ENCODE data around the gene SLAMF8.

The SLAMF8 gene

DNA sequence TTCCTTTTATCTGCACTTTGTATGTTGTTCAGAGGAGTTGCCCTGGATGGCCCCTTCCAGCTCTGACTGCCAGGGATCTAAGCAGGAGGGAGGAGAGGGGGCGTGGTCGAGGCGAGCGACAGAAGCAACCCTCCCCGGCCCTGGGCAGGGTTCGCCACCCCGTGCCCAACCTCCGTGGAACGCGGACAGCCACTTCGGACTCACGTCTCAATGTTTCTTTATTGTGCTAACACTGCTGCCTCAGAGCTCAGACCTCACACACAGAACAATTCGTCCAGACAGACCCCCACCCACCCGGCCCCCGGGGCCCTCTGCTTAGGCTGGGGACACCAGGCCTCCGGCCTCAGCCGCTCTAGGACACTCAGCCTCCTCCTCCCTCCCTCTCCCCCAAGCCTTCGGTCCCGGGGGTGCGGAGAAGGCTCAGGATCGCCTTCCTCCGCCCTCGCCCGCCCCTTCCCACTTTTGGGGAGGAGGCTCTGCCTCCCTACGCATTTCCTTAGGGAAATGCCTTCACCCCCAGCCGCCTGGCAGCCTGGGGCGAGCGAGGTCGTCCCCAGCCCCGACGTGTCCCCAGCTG is 27.5 kb downstream of the SLAMF8 start:
- TF ChIP-seq, protein P1, sequence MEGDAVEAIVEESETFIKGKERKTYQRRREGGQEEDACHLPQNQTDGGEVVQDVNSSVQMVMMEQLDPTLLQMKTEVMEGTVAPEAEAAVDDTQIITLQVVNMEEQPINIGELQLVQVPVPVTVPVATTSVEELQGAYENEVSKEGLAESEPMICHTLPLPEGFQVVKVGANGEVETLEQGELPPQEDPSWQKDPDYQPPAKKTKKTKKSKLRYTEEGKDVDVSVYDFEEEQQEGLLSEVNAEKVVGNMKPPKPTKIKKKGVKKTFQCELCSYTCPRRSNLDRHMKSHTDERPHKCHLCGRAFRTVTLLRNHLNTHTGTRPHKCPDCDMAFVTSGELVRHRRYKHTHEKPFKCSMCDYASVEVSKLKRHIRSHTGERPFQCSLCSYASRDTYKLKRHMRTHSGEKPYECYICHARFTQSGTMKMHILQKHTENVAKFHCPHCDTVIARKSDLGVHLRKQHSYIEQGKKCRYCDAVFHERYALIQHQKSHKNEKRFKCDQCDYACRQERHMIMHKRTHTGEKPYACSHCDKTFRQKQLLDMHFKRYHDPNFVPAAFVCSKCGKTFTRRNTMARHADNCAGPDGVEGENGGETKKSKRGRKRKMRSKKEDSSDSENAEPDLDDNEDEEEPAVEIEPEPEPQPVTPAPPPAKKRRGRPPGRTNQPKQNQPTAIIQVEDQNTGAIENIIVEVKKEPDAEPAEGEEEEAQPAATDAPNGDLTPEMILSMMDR (IDR thresholded peaks at IDR 0.05; ENCODE audit: borderline replicate concordance, insufficient read depth, low read depth, low read length) = no peak
- peak overlapping the region; percentile 1 for H3K4me3 ChIP-seq (ENCODE audit: low read depth, low read length)

DNA sequence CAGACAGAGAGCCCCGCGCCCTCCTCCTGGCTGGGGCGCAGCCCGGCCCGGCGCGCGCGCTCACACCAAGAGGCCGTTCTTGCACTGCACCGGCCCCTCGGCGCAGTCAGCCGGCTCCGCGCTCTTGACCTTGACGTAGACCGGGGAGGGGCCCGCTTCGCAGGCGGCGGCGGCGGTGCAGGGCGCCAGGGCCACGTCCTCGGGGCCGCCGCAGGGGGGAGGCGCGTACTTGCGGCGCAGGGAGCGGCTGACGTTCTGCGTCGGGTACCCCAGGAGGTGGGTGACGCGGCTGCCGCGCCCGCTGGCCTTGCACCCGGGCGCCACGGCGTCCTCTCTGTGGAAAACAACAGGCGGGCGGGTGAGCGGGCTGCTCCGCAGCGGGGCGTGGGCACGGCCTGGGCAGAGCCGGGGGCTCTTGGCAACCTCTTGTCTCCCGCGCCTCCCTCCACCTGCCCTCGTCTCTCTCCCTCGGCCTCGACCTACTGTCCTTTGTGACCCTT is 28.1 kb downstream of the SLAMF8 start:
- peak overlapping the region; percentile 18 for H3K4me3 ChIP-seq (ENCODE audit: low read depth, low read length)
- TF ChIP-seq, protein P1 (IDR thresholded peaks at IDR 0.05; ENCODE audit: borderline replicate concordance, insufficient read depth, low read depth, low read length) = no peak

DNA sequence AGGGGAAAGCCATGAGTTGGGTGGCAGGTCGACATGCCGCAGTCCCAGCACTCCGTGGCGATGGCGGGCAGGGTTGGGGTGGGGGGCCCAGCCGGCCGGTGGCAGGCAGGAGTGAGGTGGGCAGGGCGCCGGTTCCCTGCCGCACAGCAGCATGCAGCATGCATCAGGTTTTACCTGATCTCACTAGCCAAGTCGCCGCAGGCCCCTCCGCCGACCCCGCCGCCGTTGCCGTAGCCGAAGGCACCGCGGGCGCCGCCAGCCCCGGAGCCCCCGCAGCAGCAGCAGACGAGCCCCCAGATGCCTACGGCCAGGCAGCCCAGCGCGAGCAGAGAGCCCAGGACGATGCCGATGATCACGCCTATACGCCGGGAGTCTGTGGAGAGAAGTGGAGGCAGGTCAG is 29.0 kb downstream of the SLAMF8 start:
- no peak overlapping the region for H3K4me3 ChIP-seq (ENCODE audit: low read depth, low read length)
- TF ChIP-seq, protein P1 (IDR thresholded peaks at IDR 0.05; ENCODE audit: borderline replicate concordance, insufficient read depth, low read depth, low read length) = no peak

DNA sequence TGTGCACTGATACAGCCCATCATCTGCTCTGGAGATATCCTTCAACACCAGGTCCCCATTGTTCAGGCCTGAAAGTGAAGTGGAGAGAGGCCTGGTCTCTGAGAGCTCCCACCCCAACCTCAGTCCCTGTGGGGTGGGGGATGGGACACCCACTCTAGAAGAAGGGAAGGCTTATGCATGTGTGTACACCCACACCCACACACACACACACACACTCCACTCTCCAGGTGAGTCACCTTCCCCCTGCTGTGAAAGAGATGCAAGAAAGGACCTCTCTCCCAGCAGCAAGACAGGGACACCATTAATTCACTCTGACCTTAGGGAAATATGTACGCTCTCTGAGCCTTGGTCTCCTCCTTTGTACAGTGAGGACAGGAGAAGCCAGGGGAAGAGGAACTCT is 29.9 kb downstream of the SLAMF8 start:
- no peak overlapping the region for H3K4me3 ChIP-seq (ENCODE audit: low read depth, low read length)
- TF ChIP-seq, protein P1 (IDR thresholded peaks at IDR 0.05; ENCODE audit: borderline replicate concordance, insufficient read depth, low read depth, low read length) = no peak

DNA sequence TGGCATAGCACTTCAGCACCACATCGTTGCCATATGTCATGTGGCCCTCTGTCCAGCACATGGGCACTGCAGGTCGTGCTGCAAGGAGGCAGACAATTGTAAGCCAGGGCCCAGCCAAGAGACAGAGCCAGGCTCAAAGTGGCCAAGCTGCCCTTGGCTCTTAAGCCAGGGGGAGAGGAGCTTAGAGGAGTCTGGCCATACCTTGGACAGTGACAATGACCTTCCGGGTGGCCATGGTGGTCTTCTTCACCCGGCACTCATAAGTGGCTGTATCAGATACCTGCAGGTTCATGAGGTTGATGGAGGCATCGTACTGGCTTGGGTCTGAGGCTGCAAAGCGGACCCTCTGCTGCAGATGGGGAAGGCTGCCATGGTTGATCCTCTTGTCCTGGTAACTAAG is 31.2 kb downstream of the SLAMF8 start:
- TF ChIP-seq, protein P1 (IDR thresholded peaks at IDR 0.05; ENCODE audit: borderline replicate concordance, insufficient read depth, low read depth, low read length) = no peak
- H3K4me3 ChIP-seq (ENCODE audit: low read depth, low read length) = no peak overlapping the region

DNA sequence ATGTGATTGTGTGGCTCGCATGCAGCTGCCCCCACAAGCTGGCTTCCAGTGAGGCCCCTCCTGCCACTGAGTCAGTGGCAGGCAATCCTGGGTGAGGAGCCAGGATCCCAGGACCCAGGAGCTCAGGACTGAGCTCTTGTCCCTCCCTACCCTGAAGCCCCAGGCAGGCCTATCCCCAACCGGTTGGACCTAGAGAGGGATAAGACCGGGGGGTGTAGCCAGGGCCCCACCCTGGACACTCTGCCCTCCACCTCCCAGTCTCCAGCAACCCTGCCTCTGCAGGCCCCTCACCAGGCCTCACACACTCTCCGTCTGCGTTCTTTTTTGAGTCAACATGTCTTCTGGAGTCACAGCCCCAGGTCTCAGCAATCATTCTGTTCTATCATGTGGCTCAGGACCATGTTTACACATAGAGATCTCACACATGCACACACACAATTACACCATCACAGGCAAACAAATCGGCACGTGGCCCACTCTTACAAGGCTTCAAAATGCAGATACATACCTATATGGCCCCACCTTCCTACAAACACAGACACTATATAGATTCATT is 33.2 kb downstream of the SLAMF8 start:
- H3K4me3 ChIP-seq (ENCODE audit: low read depth, low read length) = no peak overlapping the region
- TF ChIP-seq, protein P1 (IDR thresholded peaks at IDR 0.05; ENCODE audit: borderline replicate concordance, insufficient read depth, low read depth, low read length) = no peak

DNA sequence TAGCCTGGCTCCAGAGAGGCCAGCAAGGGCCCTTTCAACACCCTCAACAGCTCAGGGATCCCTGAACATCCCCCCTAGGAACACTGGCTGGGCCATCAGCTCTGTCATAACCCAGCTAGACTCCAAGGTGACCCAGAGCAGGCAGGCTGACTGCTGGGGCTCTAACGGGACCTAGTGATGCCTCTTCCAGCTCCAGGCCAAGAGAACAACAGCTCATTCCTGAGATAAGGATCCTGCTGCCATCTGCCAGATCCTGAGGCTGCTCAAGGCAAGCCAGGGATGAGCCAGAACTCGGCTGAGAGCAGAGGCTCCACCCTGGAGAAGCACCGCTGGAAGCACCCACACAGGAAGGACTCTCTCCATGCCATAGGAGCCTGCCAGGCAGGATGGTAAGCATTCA is 33.8 kb downstream of the SLAMF8 start:
- TF ChIP-seq, protein P1 (IDR thresholded peaks at IDR 0.05; ENCODE audit: borderline replicate concordance, insufficient read depth, low read depth, low read length) = no peak
- H3K4me3 ChIP-seq (ENCODE audit: low read depth, low read length) = no peak overlapping the region
